Panc1 (cell line): ENCODE measurements around the gene SLC35G2. TPM values are rescaled to one million over a fixed set of nuclear protein-coding genes. Genes with fewer than 3 reads are reported as not detected.
"Not testable (repeated sequence)": the region's sequence is repeated elsewhere in the genome, so short reads cannot be mapped to it uniquely, and the experiment has no call there.

Experiments
- ATAC-seq: fragments of 200-7000 bp; cut with Tn5 transposase; 2 replicates; pipeline ENCODE4 v1.9.1; 2020; ENCODE audit warnings: mild to moderate bottlenecking, moderate library complexity
- BruUV-seq: library from RNA; stranded (reverse); fragments of 400-500 nt; replicated peaks from 2 replicates; lab custom pipeline; 2021; lab: Mats Ljungman, UMichigan
- CTCF ChIA-PET: fragments of 300-600 bp; sonication (Branson Sonifier 250); formaldehyde crosslinking; loops from one replicate; lab custom pipeline; 2022; ENCODE audit warnings: antibody characterized with exemption; lab: Charles Lee
- POLR2A ChIA-PET: fragments of 300-600 bp; sonication (Branson Sonifier 250); formaldehyde crosslinking; loops from one replicate; lab custom pipeline; 2022; ENCODE audit warnings: antibody characterized with exemption; lab: Charles Lee
- DNase-seq: peaks from one replicate; pipeline ENCODE4 v3.0.0-alpha.2; 2010; ENCODE audit warnings: low read depth, low spot score
- H3K27ac ChIP-seq: 2 replicates; pipeline ENCODE4 v1.5.1; 2011; ENCODE audit warnings: mild to moderate bottlenecking, low read length, inconsistent platforms
- H3K27me3 ChIP-seq: fragments of 200-500 bp; sonication (Bioruptor generic); 2 replicates; pipeline ENCODE4 v1.6.0; 2014; ENCODE audit warnings: low read length, inconsistent platforms; ENCODE audit not compliant: control insufficient read depth, insufficient read depth
- H3K36me3 ChIP-seq: fragments of 200-500 bp; sonication (Bioruptor generic); 2 replicates; pipeline ENCODE4 v1.5.1; 2014; ENCODE audit warnings: inconsistent platforms, mild to moderate bottlenecking, low read length, moderate library complexity; ENCODE audit not compliant: control insufficient read depth, insufficient read depth
- H3K4me1 ChIP-seq: 2 replicates; pipeline ENCODE4 v1.5.1; 2011; ENCODE audit warnings: inconsistent platforms, mild to moderate bottlenecking, low read length, moderate library complexity; ENCODE audit not compliant: control insufficient read depth, insufficient read depth
- H3K4me3 ChIP-seq, 2 experiments: 2 replicates each; pipeline ENCODE4 v1.5.1; 2011 to 2012; ENCODE audit warnings: low read depth in 2 of 2, low read length in 2 of 2, mild to moderate bottlenecking in 2 of 2, inconsistent platforms in 1 of 2, moderate library complexity in 1 of 2
- H3K9me3 ChIP-seq: fragments of 200-500 bp; sonication (Bioruptor generic); 2 replicates; pipeline ENCODE4 v1.5.1; 2014; ENCODE audit warnings: low read depth, mild to moderate bottlenecking, inconsistent platforms, low read length, moderate library complexity; ENCODE audit not compliant: control insufficient read depth, insufficient read depth
- POLR2AphosphoS5 ChIP-seq: IDR thresholded peaks from 2 replicates; pipeline ENCODE4 v1.6.1; 2012; ENCODE audit warnings: mild to moderate bottlenecking, low read depth, low read length, moderate library complexity
- REST ChIP-seq, 2 experiments: IDR thresholded peaks; 2 replicates each; pipeline ENCODE4 v1.6.1; 2011 to 2012; ENCODE audit warnings: low read depth in 2 of 2, control low read depth in 1 of 2, low read length in 1 of 2, mild to moderate bottlenecking in 1 of 2, moderate library complexity in 1 of 2; ENCODE audit not compliant: insufficient read depth in 1 of 2
- SIN3A ChIP-seq: IDR thresholded peaks from 2 replicates; pipeline ENCODE4 v1.6.1; 2012; ENCODE audit warnings: low read depth, mild to moderate bottlenecking, low read length, moderate library complexity, borderline replicate concordance; ENCODE audit not compliant: insufficient read depth
- TCF7L2 ChIP-seq: IDR thresholded peaks from 2 replicates; pipeline ENCODE4 v1.6.1; 2011; ENCODE audit warnings: mild to moderate bottlenecking, low read depth, low read length, inconsistent platforms
- in situ Hi-C: cut with HindIII; loops from 2 replicates; pipeline ENCODE4 v1.10.0; 2016; ENCODE audit warnings: low sequenced_read_pairs, low pct_unique_long_range_greater_than_20kb
- intact Hi-C: fragments of 100-400 bp; cut with micrococcal nuclease; formaldehyde crosslinking; loops from one replicate; pipeline ENCODE4 v1.10.0; 2022; ENCODE audit not compliant: unreplicated experiment
- total RNA-seq: library from RNA; stranded (reverse); gene quantifications from one replicate; pipeline ENCODE4 v1.2.1, GENCODE V29; 2021; ENCODE audit not compliant: unreplicated experiment
- TF ChIP-seq, protein P1 (sequence below): fragments of 450-650 bp; IDR thresholded peaks from 2 replicates; pipeline ENCODE4 v1.5.1; 2017; ENCODE audit warnings: mild to moderate bottlenecking

SLC35G2 gene
- total RNA-seq, 1 experiment from 2014 or later, result 15.0 TPM

DNA sequence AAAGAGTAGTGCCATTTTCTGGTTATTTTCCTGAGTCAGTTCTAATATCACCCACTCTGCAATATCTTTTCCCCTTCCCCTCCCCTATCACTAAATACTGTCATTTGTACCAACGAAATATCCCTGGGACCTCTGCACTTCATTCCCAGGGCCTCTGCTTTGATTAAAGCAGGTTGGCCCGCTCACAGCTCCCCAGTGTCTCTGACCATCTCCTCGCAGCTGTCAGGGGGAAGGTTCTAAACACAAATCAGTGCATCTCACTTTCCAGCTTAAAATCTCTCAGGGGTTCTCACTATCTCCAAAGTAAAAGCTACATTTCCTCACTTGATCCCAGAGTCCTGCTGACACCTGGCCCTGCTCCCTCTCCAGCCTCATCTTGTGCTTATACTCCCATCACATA is 28.1 kb upstream of the SLC35G2 start:
- in situ Hi-C loops, result no loop called here
- Histone ChIP-seq H3K4me1 (0 out of 2 replicates have a peak, but pooled peaks cover 3% of the 10 kb centered on the region), H3K4me3 (no peak overlapping the region), H3K36me3 (no peaks in the 10 kb centered on the region), H3K9me3 (no peaks in the 10 kb centered on the region), H3K27ac (no peak overlapping the region), H3K27me3 (no peaks in the 10 kb centered on the region)
- no TSS peak for BruUV-seq
- no peak for TF ChIP-seq SIN3A
- TF ChIP-seq, protein P1, sequence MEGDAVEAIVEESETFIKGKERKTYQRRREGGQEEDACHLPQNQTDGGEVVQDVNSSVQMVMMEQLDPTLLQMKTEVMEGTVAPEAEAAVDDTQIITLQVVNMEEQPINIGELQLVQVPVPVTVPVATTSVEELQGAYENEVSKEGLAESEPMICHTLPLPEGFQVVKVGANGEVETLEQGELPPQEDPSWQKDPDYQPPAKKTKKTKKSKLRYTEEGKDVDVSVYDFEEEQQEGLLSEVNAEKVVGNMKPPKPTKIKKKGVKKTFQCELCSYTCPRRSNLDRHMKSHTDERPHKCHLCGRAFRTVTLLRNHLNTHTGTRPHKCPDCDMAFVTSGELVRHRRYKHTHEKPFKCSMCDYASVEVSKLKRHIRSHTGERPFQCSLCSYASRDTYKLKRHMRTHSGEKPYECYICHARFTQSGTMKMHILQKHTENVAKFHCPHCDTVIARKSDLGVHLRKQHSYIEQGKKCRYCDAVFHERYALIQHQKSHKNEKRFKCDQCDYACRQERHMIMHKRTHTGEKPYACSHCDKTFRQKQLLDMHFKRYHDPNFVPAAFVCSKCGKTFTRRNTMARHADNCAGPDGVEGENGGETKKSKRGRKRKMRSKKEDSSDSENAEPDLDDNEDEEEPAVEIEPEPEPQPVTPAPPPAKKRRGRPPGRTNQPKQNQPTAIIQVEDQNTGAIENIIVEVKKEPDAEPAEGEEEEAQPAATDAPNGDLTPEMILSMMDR, result no peak
- ChIA-PET POLR2A (no interaction called here), CTCF (no interaction called here)
- no peak for ATAC-seq
- intact Hi-C loops, result no loop called here
- no peak for DNase-seq

DNA sequence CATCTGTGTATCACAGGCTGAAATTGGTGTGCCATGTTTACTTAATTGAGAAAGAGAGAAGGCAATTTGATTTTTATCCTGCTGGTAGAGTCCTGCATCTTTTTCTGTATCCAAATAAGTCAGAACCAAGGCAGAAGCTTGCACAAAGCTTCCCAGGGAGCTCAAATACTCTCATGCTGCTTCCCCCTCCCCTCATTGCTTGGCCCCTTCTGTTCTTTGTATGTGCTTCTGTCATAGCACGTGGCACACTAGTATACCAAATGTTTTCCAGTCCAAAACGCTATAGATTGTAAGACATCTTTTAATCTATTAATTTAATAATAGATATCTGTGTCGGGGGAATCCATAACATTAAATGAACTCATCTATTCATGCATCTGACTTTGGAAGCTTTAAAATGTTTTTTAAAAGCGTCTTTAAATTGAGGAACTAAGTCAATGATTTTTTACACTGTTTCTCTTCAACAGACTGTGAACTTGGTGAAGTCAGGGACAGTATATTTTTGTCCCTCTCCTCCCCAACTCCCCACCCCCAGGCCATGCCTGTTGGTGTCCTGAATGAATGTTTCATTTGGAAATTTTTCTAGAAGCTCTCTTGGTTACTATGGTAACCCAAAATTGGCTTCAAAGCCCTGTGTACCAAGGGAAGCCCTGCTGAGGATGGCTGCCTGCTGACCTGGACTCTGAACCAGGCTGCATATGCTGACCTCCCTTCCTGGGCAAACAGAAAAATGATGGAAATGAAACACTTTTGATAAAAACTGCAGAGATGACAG is 26.2 kb upstream of the SLC35G2 start:
- ChIA-PET CTCF (interaction anchor here (0.7 kb wide), 1 partner anchor 10 kb away, joined by 5 read pairs; no protein-coding TSS in a partner anchor), POLR2A (no interaction called here)
- no peaks in the 10 kb centered on the region for H3K9me3 ChIP-seq
- no peaks in the 10 kb centered on the region for H3K4me1 ChIP-seq
- H3K27me3 ChIP-seq, result no peaks in the 10 kb centered on the region
- intact Hi-C loops (no loop called here), in situ Hi-C loops (no loop called here)
- H3K27ac ChIP-seq, result no peak overlapping the region
- BruUV-seq, result no TSS peak
- DNase-seq (no peak), ATAC-seq (no peak)
- TF ChIP-seq, protein P1, result no peak
- TF ChIP-seq POLR2AphosphoS5 (no peak), REST (IDR thresholded peaks at IDR 0.05; ENCODE audit: insufficient read depth in 1 of 2, low read depth in 2 of 2, low read length in 1 of 2) (no peak), SIN3A (no peak), TCF7L2 (no peak)
- no peak overlapping the region for H3K4me3 ChIP-seq
- no peaks in the 10 kb centered on the region for H3K36me3 ChIP-seq

- POLR2A ChIA-PET, in situ Hi-C loops: not testable (repeated sequence)
- CTCF ChIA-PET, result interaction anchor here (0.7 kb wide), 1 partner anchor 706 kb away, joined by 5 read pairs; no protein-coding TSS in a partner anchor
Observed at GRCh38 chr3:136801146-136801545, 17.8 kb upstream of the SLC35G2 start.

More at GRCh38 chr3:136801146-136801545, 17.8 kb upstream of the SLC35G2 start:
- H3K4me1 ChIP-seq, intact Hi-C loops, H3K27me3 ChIP-seq, H3K4me3 ChIP-seq, ATAC-seq, DNase-seq, H3K36me3 ChIP-seq, H3K9me3 ChIP-seq, H3K27ac ChIP-seq, BruUV-seq: not testable (repeated sequence)
